ENCODE measurements around the gene SMYD3. TPM values are rescaled to one million over a fixed set of nuclear protein-coding genes. Genes with fewer than 3 reads are reported as not detected.

SMYD3 gene
- total and polyA plus RNA-seq, 5 donors from 2014 or later = 17.7 to 36.6 (median 28.9) TPM

DNA sequence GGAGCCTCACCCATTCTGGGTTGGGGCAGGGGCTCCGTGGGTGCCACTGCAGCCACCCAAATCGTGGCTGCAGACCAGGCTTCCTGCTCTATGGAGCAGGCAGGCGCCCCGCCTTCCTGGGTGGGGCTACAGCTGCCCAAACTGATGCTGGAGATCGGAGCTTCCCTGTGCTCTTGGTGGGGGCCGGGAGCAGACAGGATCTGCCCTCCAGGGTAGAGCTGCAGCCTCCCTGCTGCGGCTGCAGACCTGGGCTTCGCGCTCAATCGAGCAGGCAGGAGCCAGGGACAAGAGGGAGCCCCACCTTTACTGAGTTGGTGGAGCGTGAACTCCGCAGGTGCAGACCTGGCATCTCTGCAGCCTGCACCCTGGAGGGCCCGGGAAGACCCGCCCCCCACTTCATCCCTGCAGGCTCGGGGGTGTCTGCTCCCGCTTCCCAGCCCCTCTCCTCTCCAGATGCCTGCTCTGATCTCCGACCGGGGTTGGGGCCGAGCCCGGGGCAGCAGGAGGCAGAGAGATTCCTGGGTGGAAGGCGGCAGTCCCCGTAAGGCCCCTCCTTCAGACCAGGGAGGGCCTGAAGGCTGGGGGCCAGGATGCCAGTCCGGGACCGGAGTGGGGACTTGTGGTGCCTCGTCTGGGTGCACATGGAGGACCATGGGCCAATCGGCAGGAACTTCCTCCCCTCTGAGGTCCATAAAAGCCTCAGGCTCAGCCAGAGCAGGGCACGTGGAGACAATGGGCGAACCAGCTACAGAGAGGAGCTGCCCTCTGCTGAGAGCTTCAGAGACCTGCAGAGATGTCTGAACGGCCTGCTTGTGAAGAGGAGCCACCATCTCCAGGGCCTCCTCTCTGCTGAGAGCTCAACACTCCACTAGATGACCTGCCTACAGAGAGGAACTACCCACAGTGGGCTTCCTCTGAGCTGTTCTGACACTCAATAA lies 359.3 kb downstream of the SMYD3 start:
- Mint-ChIP-seq H3K27me3 (peaks cover 5% of the 10 kb centered on the region), H3K4me3 (no peak overlapping the region), H3K36me3 (peaks cover 39% of the 10 kb centered on the region), H3K4me1 (peaks cover 0 to under 1% (median 0%) of the 10 kb centered on the region in 4 donors), H3K9me3 (peaks cover 0 to 4% (median 0%) of the 10 kb centered on the region in 7 donors), H3K27ac (no peak overlapping the region)
- no peak overlapping the region for H3K4me3 ChIP-seq (ENCODE audit: low read depth, low read length)
- H3K27ac ChIP-seq (ENCODE audit: insufficient read depth, low read length, poor library complexity, severe bottlenecking) = no peak overlapping the region
- no peak for DNase-seq
- no peaks in the 10 kb centered on the region for H3K27me3 ChIP-seq (ENCODE audit: control insufficient read depth, insufficient read depth, low read length)
- no peaks in the 10 kb centered on the region for H3K36me3 ChIP-seq (ENCODE audit: control insufficient read depth, insufficient read depth, low read length)
- no peaks in the 10 kb centered on the region for H3K9me3 ChIP-seq (ENCODE audit: control insufficient read depth in 2 of 2, low read length in 2 of 2)
- no peaks in the 10 kb centered on the region for H3K4me1 ChIP-seq (ENCODE audit: control insufficient read depth, insufficient read depth, low read length, poor library complexity, severe bottlenecking)
- ATAC-seq (ENCODE audit: low read depth in 2 of 2) = no peak

DNA sequence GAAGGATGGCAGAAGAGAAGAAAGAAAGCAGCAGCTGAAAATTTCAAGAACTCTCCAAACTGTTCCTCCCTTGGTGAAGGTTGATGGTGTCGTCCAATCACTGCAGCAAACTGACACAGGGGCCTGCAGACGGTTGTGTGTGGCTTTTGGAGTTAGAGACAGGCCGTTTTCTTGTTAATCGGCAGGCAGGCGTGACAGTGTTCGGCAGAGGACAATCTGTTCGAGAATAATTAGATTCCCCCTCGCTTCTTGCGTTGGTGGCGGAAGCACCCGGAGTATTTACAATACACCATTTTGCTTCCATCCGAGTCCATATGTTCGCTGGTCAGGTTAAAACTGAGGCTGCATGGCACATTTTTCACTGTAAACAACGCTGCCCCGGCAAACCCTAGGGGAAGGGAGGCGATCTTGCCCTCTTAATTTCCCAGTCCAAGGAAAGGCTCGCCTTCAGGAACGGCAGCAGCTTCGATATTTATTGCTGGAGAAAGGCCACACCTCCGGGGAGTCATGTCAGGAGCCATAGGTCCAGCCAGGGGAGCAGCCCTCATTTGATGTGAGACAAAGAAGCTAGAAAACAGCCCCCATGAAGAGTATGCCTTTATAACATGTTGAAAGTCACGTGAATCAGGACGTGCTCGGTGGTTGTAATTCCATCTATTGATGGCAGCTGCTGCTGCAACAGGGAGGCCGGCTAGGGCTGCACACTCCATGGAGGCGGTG lies 360.1 kb downstream of the SMYD3 start:
- Mint-ChIP-seq H3K9me3 (peaks cover 0 to 4% (median 0%) of the 10 kb centered on the region in 7 donors), H3K27me3 (peaks cover 3% of the 10 kb centered on the region), H3K36me3 (peaks cover 36% of the 10 kb centered on the region), H3K4me1 (no peaks in the 10 kb centered on the region), H3K27ac (no peak overlapping the region), H3K4me3 (no peak overlapping the region)
- no peak overlapping the region for H3K4me3 ChIP-seq (ENCODE audit: low read depth, low read length)
- no peaks in the 10 kb centered on the region for H3K9me3 ChIP-seq (ENCODE audit: control insufficient read depth in 2 of 2, low read length in 2 of 2)
- H3K36me3 ChIP-seq (ENCODE audit: control insufficient read depth, insufficient read depth, low read length) = no peaks in the 10 kb centered on the region
- ATAC-seq (ENCODE audit: low read depth in 2 of 2) = no peak
- no peaks in the 10 kb centered on the region for H3K4me1 ChIP-seq (ENCODE audit: control insufficient read depth, insufficient read depth, low read length, poor library complexity, severe bottlenecking)
- DNase-seq = no peak
- no peaks in the 10 kb centered on the region for H3K27me3 ChIP-seq (ENCODE audit: control insufficient read depth, insufficient read depth, low read length)
- no peak overlapping the region for H3K27ac ChIP-seq (ENCODE audit: insufficient read depth, low read length, poor library complexity, severe bottlenecking)

DNA sequence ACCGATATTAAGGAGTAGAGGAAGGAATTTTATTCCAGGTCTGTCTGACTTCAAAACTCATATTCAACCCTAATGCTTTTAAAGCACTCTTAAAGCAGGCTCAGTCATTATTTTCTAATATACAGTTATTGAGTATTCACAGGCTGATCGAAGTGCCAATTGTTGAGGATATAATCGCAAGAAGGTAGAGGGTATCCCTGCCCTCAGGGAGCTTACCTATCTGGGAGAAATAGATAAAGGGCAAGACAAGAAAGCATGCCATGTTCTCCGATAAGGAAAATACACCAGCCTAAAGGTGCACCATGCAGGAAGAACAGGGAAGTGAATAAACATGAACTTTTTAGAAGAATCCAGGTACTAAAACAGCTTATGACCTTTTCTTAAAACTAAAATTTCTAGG lies 361.2 kb downstream of the SMYD3 start:
- Histone ChIP-seq H3K4me1 (ENCODE audit: control insufficient read depth, insufficient read depth, low read length, poor library complexity, severe bottlenecking) (no peaks in the 10 kb centered on the region), H3K27ac (ENCODE audit: insufficient read depth, low read length, poor library complexity, severe bottlenecking) (no peak overlapping the region), H3K27me3 (ENCODE audit: control insufficient read depth, insufficient read depth, low read length) (no peaks in the 10 kb centered on the region), H3K36me3 (ENCODE audit: control insufficient read depth, insufficient read depth, low read length) (no peaks in the 10 kb centered on the region), H3K9me3 (ENCODE audit: control insufficient read depth in 2 of 2, low read length in 2 of 2) (no peaks in the 10 kb centered on the region), H3K4me3 (ENCODE audit: low read depth, low read length) (no peak overlapping the region)
- Mint-ChIP-seq H3K36me3 (peaks cover 30% of the 10 kb centered on the region), H3K27me3 (no peaks in the 10 kb centered on the region), H3K9me3 (peaks cover 0 to 4% (median 0%) of the 10 kb centered on the region in 7 donors), H3K27ac (no peak overlapping the region), H3K4me3 (no peak overlapping the region), H3K4me1 (no peaks in the 10 kb centered on the region)
- DNase-seq = no peak
- ATAC-seq (ENCODE audit: low read depth in 2 of 2) = no peak

DNA sequence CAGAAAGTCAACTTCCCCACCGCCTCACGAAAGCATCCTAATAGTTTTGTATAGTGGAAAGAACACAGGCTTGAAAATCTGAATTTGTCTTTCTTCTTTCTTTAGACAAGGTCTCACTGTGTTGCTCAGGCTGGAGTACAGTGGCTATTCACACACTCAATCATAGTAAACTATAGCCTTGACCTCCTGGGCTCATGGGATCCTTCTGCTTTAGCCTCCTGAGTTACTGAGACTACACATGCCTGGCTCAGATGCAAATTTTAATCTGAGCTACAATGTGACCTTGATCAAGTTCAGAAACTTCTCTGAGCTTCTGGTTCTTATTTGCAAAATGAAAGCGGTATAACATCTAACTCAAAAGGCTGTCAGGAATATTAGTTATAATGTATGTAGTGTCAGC lies 362.1 kb downstream of the SMYD3 start:
- Histone ChIP-seq H3K4me3 (ENCODE audit: low read depth, low read length) (no peak overlapping the region), H3K27me3 (ENCODE audit: control insufficient read depth, insufficient read depth, low read length) (no peaks in the 10 kb centered on the region), H3K36me3 (ENCODE audit: control insufficient read depth, insufficient read depth, low read length) (no peaks in the 10 kb centered on the region), H3K27ac (ENCODE audit: insufficient read depth, low read length, poor library complexity, severe bottlenecking) (no peak overlapping the region), H3K4me1 (ENCODE audit: control insufficient read depth, insufficient read depth, low read length, poor library complexity, severe bottlenecking) (no peaks in the 10 kb centered on the region), H3K9me3 (ENCODE audit: control insufficient read depth in 2 of 2, low read length in 2 of 2) (no peaks in the 10 kb centered on the region)
- Mint-ChIP-seq H3K4me3 (no peak overlapping the region), H3K36me3 (peaks cover 30% of the 10 kb centered on the region), H3K9me3 (peaks cover 0 to 4% (median 0%) of the 10 kb centered on the region in 7 donors), H3K27me3 (no peaks in the 10 kb centered on the region), H3K4me1 (no peaks in the 10 kb centered on the region), H3K27ac (peak overlapping the region in 1 of 3 donors; percentile 74)
- DNase-seq (no peak), ATAC-seq (ENCODE audit: low read depth in 2 of 2) (no peak)

DNA sequence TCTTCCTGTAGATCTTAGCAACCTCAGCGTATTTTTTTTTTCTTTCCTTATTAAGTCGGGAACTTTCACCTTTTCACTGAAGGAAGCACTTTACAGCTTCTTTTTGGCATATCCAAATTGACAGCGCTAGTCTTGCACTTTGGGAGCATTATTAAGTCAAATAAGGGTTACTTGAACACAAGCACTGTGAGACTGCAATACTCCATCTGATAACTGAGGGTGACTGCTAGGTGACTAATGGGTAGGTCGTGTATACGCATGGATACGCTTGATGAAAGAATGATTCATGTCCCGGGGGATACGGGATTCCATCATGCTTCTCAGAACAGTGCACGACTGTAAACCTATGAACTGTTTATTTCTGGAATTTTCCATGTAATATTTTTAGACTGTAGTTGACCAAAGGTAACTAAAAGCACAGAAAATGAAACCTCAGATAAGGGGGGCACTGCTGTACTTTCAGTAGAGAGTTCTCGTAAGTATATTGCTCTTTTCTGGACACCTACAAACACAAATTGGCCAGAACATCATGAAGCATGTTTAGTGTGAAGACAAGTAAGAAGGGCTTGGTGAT lies 364.7 kb downstream of the SMYD3 start:
- no peak for DNase-seq
- Mint-ChIP-seq H3K9me3 (no peaks in the 10 kb centered on the region), H3K27ac (peak overlapping the region in 1 of 3 donors; percentile 10), H3K4me3 (no peak overlapping the region), H3K4me1 (no peaks in the 10 kb centered on the region), H3K36me3 (peaks cover 13% of the 10 kb centered on the region), H3K27me3 (no peaks in the 10 kb centered on the region)
- Histone ChIP-seq H3K4me3 (ENCODE audit: low read depth, low read length) (no peak overlapping the region), H3K27me3 (ENCODE audit: control insufficient read depth, insufficient read depth, low read length) (no peaks in the 10 kb centered on the region), H3K27ac (ENCODE audit: insufficient read depth, low read length, poor library complexity, severe bottlenecking) (no peak overlapping the region), H3K9me3 (ENCODE audit: control insufficient read depth in 2 of 2, low read length in 2 of 2) (no peaks in the 10 kb centered on the region), H3K4me1 (ENCODE audit: control insufficient read depth, insufficient read depth, low read length, poor library complexity, severe bottlenecking) (no peaks in the 10 kb centered on the region), H3K36me3 (ENCODE audit: control insufficient read depth, insufficient read depth, low read length) (no peaks in the 10 kb centered on the region)
- ATAC-seq (ENCODE audit: low read depth in 2 of 2) = no peak

DNA sequence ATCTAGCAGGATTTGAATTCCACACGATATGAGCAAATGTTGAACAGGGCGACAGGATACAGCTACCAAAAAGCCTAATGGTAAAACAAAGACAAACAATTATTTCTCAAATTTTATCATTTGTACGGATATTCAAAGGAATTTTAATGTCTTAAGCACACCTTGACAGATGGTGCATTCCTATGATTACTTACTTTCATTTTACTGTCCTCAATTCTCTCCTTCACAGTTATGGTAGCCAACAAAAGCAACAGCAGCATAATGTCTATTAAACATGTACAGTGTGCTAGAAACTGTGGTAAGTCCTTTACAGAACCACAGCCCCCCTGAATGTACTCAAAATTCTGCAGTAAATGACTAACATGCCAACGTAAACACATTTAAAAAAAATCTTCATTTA lies 365.8 kb downstream of the SMYD3 start:
- H3K36me3 ChIP-seq (ENCODE audit: control insufficient read depth, insufficient read depth, low read length) = no peaks in the 10 kb centered on the region
- Mint-ChIP-seq H3K27ac (no peak overlapping the region), H3K9me3 (no peaks in the 10 kb centered on the region), H3K27me3 (no peaks in the 10 kb centered on the region), H3K36me3 (peaks cover 10% of the 10 kb centered on the region), H3K4me1 (no peaks in the 10 kb centered on the region), H3K4me3 (no peak overlapping the region)
- ATAC-seq (ENCODE audit: low read depth in 2 of 2) (no peak), DNase-seq (no peak)
- H3K9me3 ChIP-seq (ENCODE audit: control insufficient read depth in 2 of 2, low read length in 2 of 2) = no peaks in the 10 kb centered on the region
- H3K4me1 ChIP-seq (ENCODE audit: control insufficient read depth, insufficient read depth, low read length, poor library complexity, severe bottlenecking) = no peaks in the 10 kb centered on the region
- H3K4me3 ChIP-seq (ENCODE audit: low read depth, low read length) = no peak overlapping the region
- H3K27ac ChIP-seq (ENCODE audit: insufficient read depth, low read length, poor library complexity, severe bottlenecking) = no peak overlapping the region
- no peaks in the 10 kb centered on the region for H3K27me3 ChIP-seq (ENCODE audit: control insufficient read depth, insufficient read depth, low read length)

DNA sequence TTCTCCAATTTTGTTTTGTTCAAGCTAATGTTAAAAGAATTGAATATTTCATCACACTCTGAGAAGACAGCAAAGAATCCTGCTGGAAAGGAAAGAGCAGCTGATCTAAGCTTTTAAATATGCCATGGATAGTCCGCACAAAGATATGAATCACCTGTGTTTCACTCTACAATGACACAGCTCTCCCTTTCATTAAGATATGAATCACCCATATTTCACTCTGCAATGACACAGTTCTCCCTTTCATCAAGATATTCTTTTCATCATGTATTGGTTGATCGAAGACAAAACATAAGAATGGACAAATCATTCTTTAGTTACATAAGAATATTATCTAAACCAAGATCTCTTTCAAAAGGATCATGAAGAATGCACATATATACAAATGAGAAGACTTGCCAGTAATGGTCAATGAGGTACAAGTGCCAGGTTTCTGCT lies 367.3 kb downstream of the SMYD3 start:
- no peak for ATAC-seq (ENCODE audit: low read depth in 2 of 2)
- H3K4me1 Mint-ChIP-seq = no peaks in the 10 kb centered on the region
- H3K9me3 Mint-ChIP-seq = no peaks in the 10 kb centered on the region
- no peaks in the 10 kb centered on the region for H3K4me1 ChIP-seq (ENCODE audit: control insufficient read depth, insufficient read depth, low read length, poor library complexity, severe bottlenecking)
- H3K27me3 ChIP-seq (ENCODE audit: control insufficient read depth, insufficient read depth, low read length) = no peaks in the 10 kb centered on the region
- no peaks in the 10 kb centered on the region for H3K9me3 ChIP-seq (ENCODE audit: control insufficient read depth in 2 of 2, low read length in 2 of 2)
- H3K27ac ChIP-seq (ENCODE audit: insufficient read depth, low read length, poor library complexity, severe bottlenecking) = no peak overlapping the region
- H3K36me3 ChIP-seq (ENCODE audit: control insufficient read depth, insufficient read depth, low read length) = no peaks in the 10 kb centered on the region
- no peak for DNase-seq
- H3K27me3 Mint-ChIP-seq = no peaks in the 10 kb centered on the region
- H3K4me3 Mint-ChIP-seq = no peak overlapping the region
- no peak overlapping the region for H3K4me3 ChIP-seq (ENCODE audit: low read depth, low read length)
- H3K36me3 Mint-ChIP-seq = no peaks in the 10 kb centered on the region
- H3K27ac Mint-ChIP-seq = no peak overlapping the region

Measured in CD4-positive, CD25-positive, alpha-beta regulatory T cell (primary cell).